GM23338 (cell line): ENCODE results near the gene HRAS. TPM values are rescaled to one million over a fixed set of nuclear protein-coding genes. Genes with fewer than 3 reads are reported as not detected.

ENCODE experiments used
- ATAC-seq: fragments of 200-7000 bp; cut with Tn5 transposase; 3 replicates; pipeline ENCODE4 v1.9.1; 2020
- DNase-seq: peaks from one replicate; pipeline ENCODE4 v3.0.0-alpha.2; 2015; ENCODE audit warnings: low spot score
- H2AFZ ChIP-seq: fragments of 200-600 bp; sonication (generic); 2 replicates; pipeline ENCODE4 v1.8.0; 2016; ENCODE audit warnings: antibody characterized with exemption, mild to moderate bottlenecking, moderate library complexity
- H3F3A ChIP-seq: fragments of 200-600 bp; sonication (generic); replicated peaks from 2 replicates; pipeline ENCODE4 v1.8.0; 2017; ENCODE audit warnings: antibody characterized with exemption, mixed run types, low read depth
- H3K27ac ChIP-seq: fragments of 200-600 bp; sonication (generic); 2 replicates; pipeline ENCODE4 v1.6.1; 2016; ENCODE audit warnings: low read depth
- H3K27me3 ChIP-seq: fragments of 200-600 bp; sonication (generic); 2 replicates; pipeline ENCODE4 v1.8.0; 2016; ENCODE audit warnings: mild to moderate bottlenecking, mixed run types, moderate library complexity; ENCODE audit not compliant: insufficient read depth
- H3K36me3 ChIP-seq: fragments of 200-600 bp; sonication (generic); 2 replicates; pipeline ENCODE4 v1.8.0; 2016; ENCODE audit warnings: mild to moderate bottlenecking; ENCODE audit not compliant: insufficient read depth
- H3K4me1 ChIP-seq: fragments of 200-600 bp; sonication (generic); 2 replicates; pipeline ENCODE4 v1.8.0; 2016; ENCODE audit warnings: mild to moderate bottlenecking, moderate library complexity; ENCODE audit not compliant: insufficient read depth
- H3K4me2 ChIP-seq: fragments of 200-600 bp; sonication (generic); 2 replicates; pipeline ENCODE4 v1.7.1; 2017; ENCODE audit warnings: mixed run types
- H3K4me3 ChIP-seq: fragments of 200-600 bp; sonication (generic); 2 replicates; pipeline ENCODE4 v1.6.1; 2016; ENCODE audit warnings: mixed run types
- H3K79me2 ChIP-seq: fragments of 200-600 bp; sonication (generic); replicated peaks from 2 replicates; pipeline ENCODE4 v1.8.0; 2017; ENCODE audit warnings: mild to moderate bottlenecking; ENCODE audit not compliant: insufficient read depth
- H3K9me2 ChIP-seq: fragments of 200-600 bp; sonication (generic); 2 replicates; pipeline ENCODE4 v1.8.0; 2017; ENCODE audit not compliant: insufficient read depth
- H4K20me1 ChIP-seq: fragments of 200-600 bp; sonication (generic); replicated peaks from 2 replicates; pipeline ENCODE4 v1.8.0; 2017; ENCODE audit warnings: mild to moderate bottlenecking; ENCODE audit not compliant: insufficient read depth
- H3K27ac Mint-ChIP-seq: 2 replicates; pipeline ENCODE4 v1.8.0; 2020; ENCODE audit warnings: inconsistent platforms, mild to moderate bottlenecking, moderate library complexity, mixed read lengths
- H3K27me3 Mint-ChIP-seq: 3 replicates; pipeline ENCODE4 v1.8.0; 2022; ENCODE audit warnings: low read depth, mild to moderate bottlenecking, moderate library complexity, mixed read lengths, inconsistent platforms; ENCODE audit not compliant: insufficient read depth, poor library complexity
- H3K36me3 Mint-ChIP-seq: 3 replicates; pipeline ENCODE4 v1.8.0; 2021; ENCODE audit warnings: low read depth, mild to moderate bottlenecking, inconsistent platforms, moderate library complexity, mixed read lengths
- H3K4me1 Mint-ChIP-seq: 3 replicates; pipeline ENCODE4 v1.8.0; 2020; ENCODE audit warnings: mild to moderate bottlenecking, inconsistent platforms, mixed read lengths
- H3K4me3 Mint-ChIP-seq: 3 replicates; pipeline ENCODE4 v1.8.0; 2021; ENCODE audit warnings: moderate library complexity, mild to moderate bottlenecking, inconsistent platforms, mixed read lengths
- H3K9me3 Mint-ChIP-seq: 3 replicates; pipeline ENCODE4 v1.8.0; 2020; ENCODE audit warnings: moderate library complexity, mild to moderate bottlenecking, inconsistent platforms, mixed read lengths
- CREB1 ChIP-seq: fragments of 250-450 bp; sonication (Bioruptor Pico); IDR thresholded peaks from 2 replicates; pipeline ENCODE4 v1.5.0; 2020; ENCODE audit warnings: low read depth, mild to moderate bottlenecking, moderate library complexity
- EZH2 ChIP-seq: fragments of 200-600 bp; sonication (generic); IDR thresholded peaks from one replicate; pipeline ENCODE4 v1.8.0; 2017; ENCODE audit warnings: antibody characterized with exemption, mild to moderate bottlenecking, low read depth; ENCODE audit not compliant: unreplicated experiment
- EZH2phosphoT487 ChIP-seq: fragments of 200-600 bp; sonication (generic); IDR thresholded peaks from one replicate; pipeline ENCODE4 v1.8.1; 2018; ENCODE audit warnings: antibody characterized with exemption; ENCODE audit not compliant: unreplicated experiment
- JUNB ChIP-seq: IDR thresholded peaks from one replicate; pipeline ENCODE4 v1.6.1; 2016; ENCODE audit warnings: antibody characterized with exemption; ENCODE audit not compliant: unreplicated experiment
- NANOG ChIP-seq: IDR thresholded peaks from 2 replicates; pipeline ENCODE4 v1.6.1; 2016; ENCODE audit warnings: antibody characterized with exemption, borderline replicate concordance
- POLR2AphosphoS5 ChIP-seq: IDR thresholded peaks from 2 replicates; pipeline ENCODE4 v1.6.1; 2016; ENCODE audit warnings: antibody characterized with exemption, low read depth
- REST ChIP-seq: IDR thresholded peaks from one replicate; pipeline ENCODE4 v1.6.1; 2018; ENCODE audit warnings: antibody characterized with exemption; ENCODE audit not compliant: unreplicated experiment
- STAT1 ChIP-seq: IDR thresholded peaks from one replicate; pipeline ENCODE4 v1.6.1; 2016; ENCODE audit warnings: antibody characterized with exemption; ENCODE audit not compliant: unreplicated experiment
- ZNF114 ChIP-seq: fragments of 250-450 bp; sonication (Bioruptor Pico); IDR thresholded peaks from 2 replicates; pipeline ENCODE4 v1.5.0; 2020; ENCODE audit warnings: mild to moderate bottlenecking, moderate library complexity
- ZNF331 ChIP-seq: fragments of 250-450 bp; sonication (Bioruptor Pico); IDR thresholded peaks from 2 replicates; pipeline ENCODE4 v1.5.0; 2020; ENCODE audit warnings: low read depth, mild to moderate bottlenecking, moderate library complexity
- polyA plus RNA-seq: library from polyadenylated mRNA; unstranded; fragments of >200 nt; fragmentation: Nextera tagmentation; extraction: Ambion mirVana; gene quantifications from 2 replicates; pipeline ENCODE4 v1.2.1, GENCODE V29; 2016
- total RNA-seq: library from RNA; depleted of rRNA; stranded (reverse); fragments of >200 nt; shearing (Covaris generic); gene quantifications from 2 replicates; pipeline ENCODE4 v1.2.3, GENCODE V29; 2014
- TF ChIP-seq, protein P1 (sequence below): IDR thresholded peaks from 2 replicates; pipeline ENCODE4 v1.6.1; 2016; ENCODE audit warnings: antibody characterized with exemption
- TF ChIP-seq, protein P2 (sequence below), 2 experiments: fragments of 200-600 bp in 1 of 2; sonication (generic) in 1 of 2; conservative IDR thresholded peaks; 2 replicates each; pipeline versions ENCODE4 v1.5.1 to v1.6.1; 2016 to 2017; ENCODE audit warnings: antibody characterized with exemption in 2 of 2, low read depth in 2 of 2, mild to moderate bottlenecking in 2 of 2, moderate library complexity in 1 of 2

The HRAS gene
- total and polyA plus RNA-seq, 2 experiments from 2014 or later, result 37.9 to 48.7 TPM

- Mint-ChIP-seq H3K27me3 (peaks cover 12% of the 10 kb centered on the region), H3K4me3 (peak overlapping the region; percentile 41; the same call in 1 of the 3 replicates), H3K36me3 (peaks cover 10% of the 10 kb centered on the region; the same call in 2 of the 3 replicates), H3K9me3 (peaks cover 2% of the 10 kb centered on the region; the same call in 2 of the 3 replicates), H3K4me1 (peaks cover 3% of the 10 kb centered on the region; the same call in 2 of the 3 replicates), H3K27ac (no peak overlapping the region)
- peaks cover 11% of the 10 kb centered on the region for H3F3A ChIP-seq
- H3K36me3 ChIP-seq, result no peaks in the 10 kb centered on the region
- DNase-seq (no peak), ATAC-seq (no peak)
- no peak overlapping the region for H2AFZ ChIP-seq
- no peaks in the 10 kb centered on the region; the same call in 1 of the 2 replicates for H3K4me1 ChIP-seq
- H3K79me2 ChIP-seq, result no peaks in the 10 kb centered on the region; the same call in 1 of the 2 replicates
- TF ChIP-seq, protein P1, sequence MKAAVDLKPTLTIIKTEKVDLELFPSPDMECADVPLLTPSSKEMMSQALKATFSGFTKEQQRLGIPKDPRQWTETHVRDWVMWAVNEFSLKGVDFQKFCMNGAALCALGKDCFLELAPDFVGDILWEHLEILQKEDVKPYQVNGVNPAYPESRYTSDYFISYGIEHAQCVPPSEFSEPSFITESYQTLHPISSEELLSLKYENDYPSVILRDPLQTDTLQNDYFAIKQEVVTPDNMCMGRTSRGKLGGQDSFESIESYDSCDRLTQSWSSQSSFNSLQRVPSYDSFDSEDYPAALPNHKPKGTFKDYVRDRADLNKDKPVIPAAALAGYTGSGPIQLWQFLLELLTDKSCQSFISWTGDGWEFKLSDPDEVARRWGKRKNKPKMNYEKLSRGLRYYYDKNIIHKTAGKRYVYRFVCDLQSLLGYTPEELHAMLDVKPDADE, result no peak
- no peak for TF ChIP-seq POLR2AphosphoS5
- no peak for TF ChIP-seq ZNF331 (CRISPR knock-in tag)
- no peak for TF ChIP-seq NANOG
- no peak for TF ChIP-seq CREB1 (CRISPR knock-in tag)
- TF ChIP-seq EZH2phosphoT487, result no peak
- H3K9me2 ChIP-seq, result no peaks in the 10 kb centered on the region
- no peak overlapping the region for H3K4me2 ChIP-seq
- H3K27me3 ChIP-seq, result peaks cover 17% of the 10 kb centered on the region; the same call in 1 of the 2 replicates
- no peak overlapping the region for H3K27ac ChIP-seq
- 0 out of 2 replicates have a peak, but pooled peaks cover 2% of the 10 kb centered on the region for H4K20me1 ChIP-seq
- H3K4me3 ChIP-seq, result no peak overlapping the region
Measured at GRCh38 chr11:532986-533585, 2.3 kb downstream of the HRAS start.

DNA sequence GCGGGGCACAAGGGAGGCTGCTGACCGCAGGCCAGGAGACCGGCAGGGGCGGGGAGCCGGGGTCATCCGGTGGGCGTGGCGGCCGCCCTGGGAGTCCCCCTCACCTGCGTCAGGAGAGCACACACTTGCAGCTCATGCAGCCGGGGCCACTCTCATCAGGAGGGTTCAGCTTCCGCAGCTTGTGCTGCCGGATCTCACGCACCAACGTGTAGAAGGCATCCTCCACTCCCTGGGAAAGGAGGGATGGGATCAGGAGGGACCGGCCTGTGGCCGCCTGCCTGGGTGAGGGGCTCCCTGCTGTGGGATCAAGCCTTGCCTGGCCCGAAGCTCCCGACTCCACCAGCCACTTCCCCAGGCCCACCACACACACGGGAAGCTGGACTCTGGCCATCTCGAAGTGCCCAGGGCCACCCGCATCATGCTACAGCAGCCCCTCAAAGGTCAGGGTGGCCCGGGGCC lies 2.8 kb downstream of the HRAS start:
- Histone ChIP-seq H4K20me1 (0 out of 2 replicates have a peak, but pooled peaks cover 2% of the 10 kb centered on the region), H3K4me1 (no peaks in the 10 kb centered on the region), H3K36me3 (no peaks in the 10 kb centered on the region), H3K4me2 (no peak overlapping the region), H3K4me3 (no peak overlapping the region), H3K27ac (no peak overlapping the region), H3F3A (peaks cover 11% of the 10 kb centered on the region), H3K79me2 (no peaks in the 10 kb centered on the region; the same call in 1 of the 2 replicates), H2AFZ (no peak overlapping the region), H3K9me2 (no peaks in the 10 kb centered on the region), H3K27me3 (peaks cover 13% of the 10 kb centered on the region; the same call in 1 of the 2 replicates)
- no peak for DNase-seq
- Mint-ChIP-seq H3K9me3 (peaks cover 2% of the 10 kb centered on the region; the same call in 2 of the 3 replicates), H3K27me3 (peaks cover 13% of the 10 kb centered on the region), H3K4me3 (no peak overlapping the region), H3K27ac (no peak overlapping the region), H3K36me3 (peaks cover 10% of the 10 kb centered on the region; the same call in 2 of the 3 replicates), H3K4me1 (peaks cover 3% of the 10 kb centered on the region; the same call in 2 of the 3 replicates)
- ATAC-seq, result no peak
- TF ChIP-seq REST, result no peak
- no peak for TF ChIP-seq STAT1
- TF ChIP-seq NANOG, result no peak
- TF ChIP-seq, protein P1, result no peak
- TF ChIP-seq, protein P2, sequence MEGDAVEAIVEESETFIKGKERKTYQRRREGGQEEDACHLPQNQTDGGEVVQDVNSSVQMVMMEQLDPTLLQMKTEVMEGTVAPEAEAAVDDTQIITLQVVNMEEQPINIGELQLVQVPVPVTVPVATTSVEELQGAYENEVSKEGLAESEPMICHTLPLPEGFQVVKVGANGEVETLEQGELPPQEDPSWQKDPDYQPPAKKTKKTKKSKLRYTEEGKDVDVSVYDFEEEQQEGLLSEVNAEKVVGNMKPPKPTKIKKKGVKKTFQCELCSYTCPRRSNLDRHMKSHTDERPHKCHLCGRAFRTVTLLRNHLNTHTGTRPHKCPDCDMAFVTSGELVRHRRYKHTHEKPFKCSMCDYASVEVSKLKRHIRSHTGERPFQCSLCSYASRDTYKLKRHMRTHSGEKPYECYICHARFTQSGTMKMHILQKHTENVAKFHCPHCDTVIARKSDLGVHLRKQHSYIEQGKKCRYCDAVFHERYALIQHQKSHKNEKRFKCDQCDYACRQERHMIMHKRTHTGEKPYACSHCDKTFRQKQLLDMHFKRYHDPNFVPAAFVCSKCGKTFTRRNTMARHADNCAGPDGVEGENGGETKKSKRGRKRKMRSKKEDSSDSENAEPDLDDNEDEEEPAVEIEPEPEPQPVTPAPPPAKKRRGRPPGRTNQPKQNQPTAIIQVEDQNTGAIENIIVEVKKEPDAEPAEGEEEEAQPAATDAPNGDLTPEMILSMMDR (conservative IDR thresholded peaks at IDR 0.05; ENCODE audit: low read depth in 2 of 2), result no peak
- no peak for TF ChIP-seq JUNB
- no peak for TF ChIP-seq EZH2phosphoT487
- TF ChIP-seq ZNF331 (CRISPR knock-in tag), result no peak
- no peak for TF ChIP-seq ZNF114 (CRISPR knock-in tag)
- no peak for TF ChIP-seq POLR2AphosphoS5
- no peak for TF ChIP-seq EZH2
- no peak for TF ChIP-seq CREB1 (CRISPR knock-in tag)
